Neural progenitor cell (in vitro differentiated cells): Measurements from ENCODE around the gene CCDC90B. TPM values are rescaled to one million over a fixed set of nuclear protein-coding genes. Genes with fewer than 3 reads are reported as not detected.
"Not testable (repeated sequence)": the region's sequence is repeated elsewhere in the genome, so short reads cannot be mapped to it uniquely, and the experiment has no call there.

Experiments
- DNase-seq: peaks from one replicate; pipeline ENCODE4 v3.0.0-alpha.2; 2016; ENCODE audit warnings: low spot score
- H2AFZ ChIP-seq: fragments of 200-600 bp; sonication (generic); replicated peaks from 2 replicates; pipeline ENCODE4 v1.6.1; 2016; ENCODE audit warnings: antibody characterized with exemption
- H3F3A ChIP-seq: fragments of 200-600 bp; sonication (generic); 2 replicates; pipeline ENCODE4 v1.6.1; 2016; ENCODE audit warnings: antibody characterized with exemption, low read depth
- H3K27ac ChIP-seq: fragments of 200-600 bp; sonication (generic); 2 replicates; pipeline ENCODE4 v1.5.1; 2016; ENCODE audit warnings: mild to moderate bottlenecking
- H3K27me3 ChIP-seq: fragments of 200-600 bp; sonication (generic); 2 replicates; pipeline ENCODE4 v1.6.1; 2016; ENCODE audit warnings: mild to moderate bottlenecking, moderate library complexity
- H3K36me3 ChIP-seq: fragments of 200-600 bp; sonication (generic); 2 replicates; pipeline ENCODE4 v1.5.1; 2016
- H3K4me1 ChIP-seq: fragments of 200-600 bp; sonication (generic); 2 replicates; pipeline ENCODE4 v1.6.1; 2016; ENCODE audit warnings: mixed run types
- H3K4me2 ChIP-seq: fragments of 200-600 bp; sonication (generic); 2 replicates; pipeline ENCODE4 v1.6.1; 2016
- H3K4me3 ChIP-seq: fragments of 200-600 bp; sonication (generic); 2 replicates; pipeline ENCODE4 v1.5.1; 2016
- H3K79me2 ChIP-seq: fragments of 200-600 bp; sonication (generic); 2 replicates; pipeline ENCODE4 v1.6.1; 2016; ENCODE audit warnings: low read depth
- H3K9ac ChIP-seq: fragments of 200-600 bp; sonication (generic); 2 replicates; pipeline ENCODE4 v1.6.1; 2016
- H3K9me3 ChIP-seq: fragments of 200-600 bp; sonication (generic); 2 replicates; pipeline ENCODE4 v1.5.1; 2016; ENCODE audit warnings: low read depth
- H4K20me1 ChIP-seq: fragments of 200-600 bp; sonication (generic); 2 replicates; pipeline ENCODE4 v1.6.1; 2016; ENCODE audit warnings: low read depth
- H3K27ac Mint-ChIP-seq: 3 replicates; pipeline ENCODE4 v1.8.0; 2021; ENCODE audit warnings: mixed read lengths
- H3K27me3 Mint-ChIP-seq: 2 replicates; pipeline ENCODE4 v1.8.0; 2022; ENCODE audit warnings: low read depth, mild to moderate bottlenecking, inconsistent platforms, moderate library complexity, mixed read lengths; ENCODE audit not compliant: insufficient read depth
- H3K36me3 Mint-ChIP-seq: 3 replicates; pipeline ENCODE4 v1.8.0; 2021; ENCODE audit warnings: mixed read lengths
- H3K4me1 Mint-ChIP-seq: 3 replicates; pipeline ENCODE4 v1.8.0; 2021; ENCODE audit warnings: mixed read lengths
- H3K4me3 Mint-ChIP-seq: 3 replicates; pipeline ENCODE4 v1.8.0; 2021; ENCODE audit warnings: mild to moderate bottlenecking, moderate library complexity, mixed read lengths
- H3K9me3 Mint-ChIP-seq: 3 replicates; pipeline ENCODE4 v1.8.0; 2020; ENCODE audit warnings: mixed read lengths
- CTCF ChIP-seq: fragments of 200-600 bp; sonication (generic); IDR thresholded peaks from 2 replicates; pipeline ENCODE4 v1.5.1; 2017; ENCODE audit warnings: antibody characterized with exemption, mild to moderate bottlenecking
- EZH2 ChIP-seq: fragments of 200-600 bp; sonication (generic); IDR thresholded peaks from 2 replicates; pipeline ENCODE4 v1.6.1; 2017; ENCODE audit warnings: antibody characterized with exemption, mild to moderate bottlenecking, moderate library complexity
- EZH2phosphoT487 ChIP-seq: fragments of 200-600 bp; sonication (generic); IDR thresholded peaks from 2 replicates; pipeline ENCODE4 v1.6.1; 2017; ENCODE audit warnings: antibody characterized with exemption
- total RNA-seq: library from RNA; depleted of rRNA; stranded (reverse); fragments of >200 nt; gene quantifications from 2 replicates; pipeline ENCODE4 v1.2.3, GENCODE V29; 2015; ENCODE audit warnings: low replicate concordance

CCDC90B gene
- total RNA-seq, 1 donor from 2014 or later = 91.5 TPM

- H3K9ac ChIP-seq = no peak overlapping the region
- no peak overlapping the region for H2AFZ ChIP-seq
- no peak overlapping the region for H3K4me2 ChIP-seq
- no peaks in the 10 kb centered on the region for H3K36me3 ChIP-seq
- H3K27ac Mint-ChIP-seq = no peak overlapping the region
- no peak for DNase-seq
- H3K27me3 Mint-ChIP-seq = peaks cover 4% of the 10 kb centered on the region
- no peaks in the 10 kb centered on the region for H3K79me2 ChIP-seq
- no peak overlapping the region for H3K4me3 ChIP-seq
- no peaks in the 10 kb centered on the region for H3K36me3 Mint-ChIP-seq
- H3K27me3 ChIP-seq = no peaks in the 10 kb centered on the region
- H3K9me3 Mint-ChIP-seq = peaks cover 2% of the 10 kb centered on the region
- H4K20me1 ChIP-seq = no peaks in the 10 kb centered on the region
- no peak overlapping the region for H3K4me3 Mint-ChIP-seq
- no peaks in the 10 kb centered on the region for H3F3A ChIP-seq
- no peak for TF ChIP-seq EZH2
- H3K4me1 ChIP-seq = no peaks in the 10 kb centered on the region
- H3K9me3 ChIP-seq = no peaks in the 10 kb centered on the region
- no peaks in the 10 kb centered on the region for H3K4me1 Mint-ChIP-seq
- no peak overlapping the region for H3K27ac ChIP-seq
These were observed 40.2 kb upstream of the CCDC90B start for GRCh38 chr11:83326326-83326725.

GRCh38 chr11:83319346-83319745, 33.2 kb upstream of the CCDC90B start:
- TF ChIP-seq EZH2phosphoT487 (no peak), EZH2 (no peak), CTCF (no peak)
- Histone ChIP-seq H4K20me1 (no peaks in the 10 kb centered on the region), H3K27ac (no peak overlapping the region), H2AFZ (no peak overlapping the region), H3K9me3 (no peaks in the 10 kb centered on the region), H3K27me3 (no peaks in the 10 kb centered on the region), H3K4me1 (no peaks in the 10 kb centered on the region), H3K36me3 (no peaks in the 10 kb centered on the region), H3K9ac (no peak overlapping the region), H3K4me3 (no peak overlapping the region), H3K4me2 (no peak overlapping the region), H3K79me2 (no peaks in the 10 kb centered on the region), H3F3A (no peaks in the 10 kb centered on the region)
- H3K4me1 Mint-ChIP-seq = no peaks in the 10 kb centered on the region
- H3K27ac Mint-ChIP-seq = no peak overlapping the region
- no peaks in the 10 kb centered on the region for H3K27me3 Mint-ChIP-seq
- no peak for DNase-seq
- H3K9me3 Mint-ChIP-seq = peaks cover 12% of the 10 kb centered on the region
- H3K4me3 Mint-ChIP-seq = no peak overlapping the region
- no peaks in the 10 kb centered on the region for H3K36me3 Mint-ChIP-seq

GRCh38 chr11:83318931-83319330, 32.8 kb upstream of the CCDC90B start:
- Mint-ChIP-seq H3K36me3 (no peaks in the 10 kb centered on the region), H3K4me1 (no peaks in the 10 kb centered on the region), H3K27ac (no peak overlapping the region), H3K4me3 (no peak overlapping the region), H3K9me3 (peaks cover 13% of the 10 kb centered on the region), H3K27me3 (no peaks in the 10 kb centered on the region)
- H4K20me1 ChIP-seq = no peaks in the 10 kb centered on the region
- no peaks in the 10 kb centered on the region for H3K27me3 ChIP-seq
- H3K27ac ChIP-seq = no peak overlapping the region
- no peaks in the 10 kb centered on the region for H3K9me3 ChIP-seq
- no peaks in the 10 kb centered on the region for H3K36me3 ChIP-seq
- no peak overlapping the region for H3K9ac ChIP-seq
- no peak for TF ChIP-seq CTCF
- no peak for TF ChIP-seq EZH2phosphoT487
- no peak for TF ChIP-seq EZH2
- H3K4me2 ChIP-seq = no peak overlapping the region
- no peak overlapping the region for H2AFZ ChIP-seq
- no peak for DNase-seq
- H3K79me2 ChIP-seq = no peaks in the 10 kb centered on the region
- H3K4me1 ChIP-seq = no peaks in the 10 kb centered on the region
- no peaks in the 10 kb centered on the region for H3F3A ChIP-seq
- no peak overlapping the region for H3K4me3 ChIP-seq

GRCh38 chr11:83317757-83318690, 31.9 kb upstream of the CCDC90B start:
- Histone ChIP-seq H3K36me3 (no peaks in the 10 kb centered on the region), H3K27ac (no peak overlapping the region), H3K4me1 (no peaks in the 10 kb centered on the region), H2AFZ (no peak overlapping the region), H4K20me1 (no peaks in the 10 kb centered on the region), H3K9ac (no peak overlapping the region), H3K9me3 (no peaks in the 10 kb centered on the region), H3K4me2 (no peak overlapping the region), H3F3A (no peaks in the 10 kb centered on the region), H3K27me3 (no peaks in the 10 kb centered on the region), H3K79me2 (no peaks in the 10 kb centered on the region), H3K4me3 (no peak overlapping the region)
- no peaks in the 10 kb centered on the region for H3K36me3 Mint-ChIP-seq
- H3K9me3 Mint-ChIP-seq = peaks cover 16% of the 10 kb centered on the region
- H3K4me1 Mint-ChIP-seq = no peaks in the 10 kb centered on the region
- H3K27me3 Mint-ChIP-seq = no peaks in the 10 kb centered on the region
- no peak overlapping the region for H3K27ac Mint-ChIP-seq
- TF ChIP-seq CTCF (no peak), EZH2phosphoT487 (no peak), EZH2 (no peak)
- no peak overlapping the region for H3K4me3 Mint-ChIP-seq
- DNase-seq = no peak

GRCh38 chr11:83316897-83317268, 30.7 kb upstream of the CCDC90B start:
- not testable (repeated sequence) for H3K4me3 ChIP-seq, H3K4me1 Mint-ChIP-seq, H3K27ac Mint-ChIP-seq, H4K20me1 ChIP-seq, H3K4me2 ChIP-seq, H3K4me1 ChIP-seq, H3K79me2 ChIP-seq, H3K9me3 ChIP-seq, H3K9ac ChIP-seq, H3F3A ChIP-seq, H3K27ac ChIP-seq, DNase-seq, H3K27me3 Mint-ChIP-seq, H2AFZ ChIP-seq, H3K27me3 ChIP-seq, H3K36me3 Mint-ChIP-seq, H3K4me3 Mint-ChIP-seq, H3K36me3 ChIP-seq
- peaks cover 16% of the 10 kb centered on the region for H3K9me3 Mint-ChIP-seq
